Liver (tissue), 9 donors: ENCODE data around the gene PCYOX1L. TPM values are rescaled to one million over a fixed set of nuclear protein-coding genes. Genes with fewer than 3 reads are reported as not detected.
A peak's percentile ranks its signal among the peaks of the same experiment; 100 is the strongest.

ENCODE experiments used
- DNase-seq: peaks from one replicate; pipeline ENCODE4 v3.0.0-alpha.2; 2017; ENCODE audit warnings: low spot score
- H3K27ac ChIP-seq, 2 donors: one replicate each; pipeline ENCODE4 v1.7.0; 2013; ENCODE audit warnings: inconsistent platforms in 2 of 2, low read length in 2 of 2, control low read depth in 1 of 2, low read depth in 1 of 2, mild to moderate bottlenecking in 1 of 2
- H3K27me3 ChIP-seq, 4 donors: one replicate each; pipeline versions ENCODE4 v1.6.1 to v1.7.0; 2013; ENCODE audit warnings: low read length in 3 of 4, inconsistent platforms in 1 of 4, mild to moderate bottlenecking in 1 of 4, moderate library complexity in 1 of 4; ENCODE audit not compliant: control insufficient read depth in 4 of 4, insufficient read depth in 4 of 4
- H3K36me3 ChIP-seq, 4 donors: one replicate each; pipeline versions ENCODE4 v1.6.1 to v1.7.0; 2013; ENCODE audit warnings: low read length in 3 of 4, mild to moderate bottlenecking in 3 of 4, low read depth in 1 of 4, moderate library complexity in 1 of 4; ENCODE audit not compliant: control insufficient read depth in 4 of 4, insufficient read depth in 3 of 4
- H3K4me1 ChIP-seq, 4 donors: one replicate each; pipeline versions ENCODE4 v1.6.1 to v1.7.0; 2013; ENCODE audit warnings: low read length in 3 of 4, mild to moderate bottlenecking in 3 of 4, moderate library complexity in 1 of 4; ENCODE audit not compliant: control insufficient read depth in 4 of 4, insufficient read depth in 4 of 4
- H3K4me3 ChIP-seq, 3 donors: one replicate each; pipeline versions ENCODE4 v1.6.1 to v1.7.0; 2013; ENCODE audit warnings: low read length in 3 of 3, control low read depth in 1 of 3, low read depth in 1 of 3, mild to moderate bottlenecking in 1 of 3
- H3K9ac ChIP-seq, 2 donors: one replicate each; pipeline ENCODE4 v1.7.0; 2013; ENCODE audit warnings: low read length in 2 of 2, mild to moderate bottlenecking in 2 of 2, moderate library complexity in 2 of 2, control low read depth in 1 of 2, low read depth in 1 of 2
- H3K9me3 ChIP-seq, 4 donors: one replicate each; pipeline versions ENCODE4 v1.6.1 to v1.7.0; 2013; ENCODE audit warnings: low read length in 3 of 4; ENCODE audit not compliant: control insufficient read depth in 4 of 4
- EGR1 ChIP-seq, 2 donors: IDR thresholded peaks; 2 replicates each; pipeline ENCODE4 v1.6.1; 2016 to 2018; ENCODE audit warnings: antibody characterized with exemption in 2 of 2, low read depth in 2 of 2
- FOXA1 ChIP-seq: IDR thresholded peaks from 2 replicates; pipeline ENCODE4 v1.6.1; 2016; ENCODE audit warnings: antibody characterized with exemption
- FOXA2 ChIP-seq: IDR thresholded peaks from 2 replicates; pipeline ENCODE4 v1.6.1; 2016; ENCODE audit warnings: antibody characterized with exemption
- GABPA ChIP-seq, 2 donors: IDR thresholded peaks in 1 of 2; conservative IDR thresholded peaks in 1 of 2; 2 replicates each; pipeline ENCODE4 v1.6.1; 2016; ENCODE audit warnings: antibody characterized with exemption in 2 of 2, mild to moderate bottlenecking in 1 of 2, moderate library complexity in 1 of 2
- HNF4A ChIP-seq, 2 donors: conservative IDR thresholded peaks; 2 replicates each; pipeline ENCODE4 v1.6.1; 2016; ENCODE audit warnings: antibody characterized with exemption in 2 of 2, mild to moderate bottlenecking in 2 of 2
- HNF4G ChIP-seq: IDR thresholded peaks from 2 replicates; pipeline ENCODE4 v1.6.1; 2016; ENCODE audit warnings: antibody characterized with exemption
- JUND ChIP-seq, 2 donors: IDR thresholded peaks; 2 replicates each; pipeline ENCODE4 v1.6.1; 2016; ENCODE audit warnings: antibody characterized with exemption in 2 of 2
- NR2F2 ChIP-seq: IDR thresholded peaks from 2 replicates; pipeline ENCODE4 v1.6.1; 2016; ENCODE audit warnings: antibody characterized with exemption
- RAD21 ChIP-seq, 2 donors: IDR thresholded peaks; 2 replicates each; pipeline ENCODE4 v1.6.1; 2016; ENCODE audit warnings: antibody characterized with exemption in 2 of 2, mild to moderate bottlenecking in 2 of 2
- RXRA ChIP-seq, 2 donors: IDR thresholded peaks; 2 replicates each; pipeline ENCODE4 v1.6.1; 2017 to 2018; ENCODE audit warnings: antibody characterized with exemption in 2 of 2, mild to moderate bottlenecking in 1 of 2
- SP1 ChIP-seq: IDR thresholded peaks from 2 replicates; pipeline ENCODE4 v1.6.1; 2018; ENCODE audit warnings: antibody characterized with exemption, mild to moderate bottlenecking
- TAF1 ChIP-seq: conservative IDR thresholded peaks from 2 replicates; pipeline ENCODE4 v1.6.1; 2016; ENCODE audit warnings: antibody characterized with exemption, mild to moderate bottlenecking
- YY1 ChIP-seq: IDR thresholded peaks from 2 replicates; pipeline ENCODE4 v1.6.1; 2016; ENCODE audit warnings: antibody characterized with exemption, mild to moderate bottlenecking
- WGBS: extraction: QIAGEN DNeasy Blood & Tissue Kit; methylation state at CpG from one replicate; pipeline ENCODE4 v1.1.7; 2013; 5-methylcytosine and 5-hydroxymethylcytosine counted together
- polyA plus RNA-seq, 2 donors: library from polyadenylated mRNA; stranded (reverse) in 1 of 2; unstranded in 1 of 2; fragments of 200-250 nt in 1 of 2; fragments of >200 nt in 1 of 2; fragmentation: Nextera tagmentation in 1 of 2; extraction: Ambion mirVana in 1 of 2; gene quantifications; one replicate each; pipeline versions ENCODE4 v1.2.1 to v1.2.3, GENCODE V29; 2013 to 2015
- total RNA-seq, 2 donors: library from RNA; depleted of rRNA; stranded (reverse); fragments of >200 nt; gene quantifications; one replicate each; pipeline ENCODE4 v1.2.3, GENCODE V29; 2014
- TF ChIP-seq, protein P1 (sequence below): fragments of 150-350 bp; IDR thresholded peaks from 2 replicates; pipeline ENCODE4 v1.5.1; 2017; ENCODE audit warnings: improper control_type of control experiment, low read depth, low read length; ENCODE audit not compliant: missing input control
- TF ChIP-seq, protein P2 (sequence below): IDR thresholded peaks from 2 replicates; pipeline ENCODE4 v1.6.1; 2016; ENCODE audit warnings: antibody characterized with exemption
- TF ChIP-seq, protein P3 (sequence below): IDR thresholded peaks from 2 replicates; pipeline ENCODE4 v1.6.1; 2016; ENCODE audit warnings: antibody characterized with exemption
- TF ChIP-seq, protein P4 (sequence below): IDR thresholded peaks from 2 replicates; pipeline ENCODE4 v1.6.1; 2016; ENCODE audit warnings: antibody characterized with exemption, mild to moderate bottlenecking
- TF ChIP-seq, protein P5 (sequence below): IDR thresholded peaks from 2 replicates; pipeline ENCODE4 v1.6.1; 2016; ENCODE audit warnings: antibody characterized with exemption
- donor health status: healthy.
- donor health status: healthy.
- donor health status: healthy.
- donor health status: healthy.
- donor health status: healthy.

PCYOX1L gene
- total and polyA plus RNA-seq, 4 donors, result 0.47 to 4.4 (median 1.1) TPM

DNA sequence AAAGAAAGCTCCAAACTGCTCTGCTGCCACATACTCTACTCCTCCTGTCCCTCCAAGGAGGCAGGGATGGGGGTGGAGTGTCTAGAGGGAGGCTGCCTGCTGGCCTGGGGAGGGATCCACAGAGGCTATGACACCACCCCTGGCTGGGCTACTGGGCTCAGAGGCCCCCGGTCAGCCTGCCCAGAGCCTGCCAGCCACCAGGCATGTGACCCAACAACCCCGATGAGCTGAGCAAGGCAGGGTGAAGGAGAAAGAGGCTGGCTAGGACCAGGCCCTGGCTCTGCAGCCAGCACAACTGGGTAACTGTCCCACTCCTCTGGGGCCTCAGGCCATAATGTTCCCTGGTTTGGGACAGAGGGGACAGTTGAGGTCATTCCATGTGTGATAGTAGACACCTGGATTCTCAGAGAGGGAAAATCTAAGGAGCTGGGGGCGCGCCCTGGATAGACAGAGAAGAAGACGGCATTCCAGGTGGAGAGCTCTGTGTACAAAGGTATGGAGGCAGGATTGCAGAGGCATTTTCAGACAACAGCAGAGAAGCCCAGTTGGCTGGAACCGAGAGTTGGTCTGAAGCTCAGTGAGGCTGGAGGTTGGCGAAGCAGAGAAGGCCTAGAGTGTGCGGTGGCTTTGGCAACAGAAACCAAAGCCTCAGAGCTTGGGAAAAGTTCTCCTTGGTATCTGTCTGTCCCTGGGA is 55.1 kb downstream of the PCYOX1L start:
- no peak overlapping the region for H3K9ac ChIP-seq
- no peak overlapping the region for H3K4me3 ChIP-seq
- H3K27ac ChIP-seq, result peak overlapping the region in 1 of 2 donors; percentile 3

More for the DNA sequence above, 55.1 kb downstream of the PCYOX1L start:
- Histone ChIP-seq H3K4me1 (peaks cover 0 to 3% (median 0%) of the 10 kb centered on the region in 4 donors), H3K27me3 (peaks cover 0 to 4% (median 0%) of the 10 kb centered on the region in 4 donors), H3K9me3 (no peaks in the 10 kb centered on the region), H3K36me3 (no peaks in the 10 kb centered on the region)
- TF ChIP-seq RAD21 (IDR thresholded peaks at IDR 0.05) (no peak), YY1 (no peak), NR2F2 (no peak), HNF4G (no peak), JUND (IDR thresholded peaks at IDR 0.05) (no peak), FOXA1 (no peak), HNF4A (conservative IDR thresholded peaks at IDR 0.05) (no peak), FOXA2 (no peak), TAF1 (no peak), GABPA (IDR thresholded peaks at IDR 0.05 in 1 of 2, conservative IDR thresholded peaks at IDR 0.05 in 1 of 2) (no peak), RXRA (IDR thresholded peaks at IDR 0.05) (no peak), SP1 (no peak), EGR1 (IDR thresholded peaks at IDR 0.05; ENCODE audit: low read depth in 2 of 2) (no peak)
- TF ChIP-seq, protein P1, sequence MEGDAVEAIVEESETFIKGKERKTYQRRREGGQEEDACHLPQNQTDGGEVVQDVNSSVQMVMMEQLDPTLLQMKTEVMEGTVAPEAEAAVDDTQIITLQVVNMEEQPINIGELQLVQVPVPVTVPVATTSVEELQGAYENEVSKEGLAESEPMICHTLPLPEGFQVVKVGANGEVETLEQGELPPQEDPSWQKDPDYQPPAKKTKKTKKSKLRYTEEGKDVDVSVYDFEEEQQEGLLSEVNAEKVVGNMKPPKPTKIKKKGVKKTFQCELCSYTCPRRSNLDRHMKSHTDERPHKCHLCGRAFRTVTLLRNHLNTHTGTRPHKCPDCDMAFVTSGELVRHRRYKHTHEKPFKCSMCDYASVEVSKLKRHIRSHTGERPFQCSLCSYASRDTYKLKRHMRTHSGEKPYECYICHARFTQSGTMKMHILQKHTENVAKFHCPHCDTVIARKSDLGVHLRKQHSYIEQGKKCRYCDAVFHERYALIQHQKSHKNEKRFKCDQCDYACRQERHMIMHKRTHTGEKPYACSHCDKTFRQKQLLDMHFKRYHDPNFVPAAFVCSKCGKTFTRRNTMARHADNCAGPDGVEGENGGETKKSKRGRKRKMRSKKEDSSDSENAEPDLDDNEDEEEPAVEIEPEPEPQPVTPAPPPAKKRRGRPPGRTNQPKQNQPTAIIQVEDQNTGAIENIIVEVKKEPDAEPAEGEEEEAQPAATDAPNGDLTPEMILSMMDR, result no peak
- TF ChIP-seq, protein P2, sequence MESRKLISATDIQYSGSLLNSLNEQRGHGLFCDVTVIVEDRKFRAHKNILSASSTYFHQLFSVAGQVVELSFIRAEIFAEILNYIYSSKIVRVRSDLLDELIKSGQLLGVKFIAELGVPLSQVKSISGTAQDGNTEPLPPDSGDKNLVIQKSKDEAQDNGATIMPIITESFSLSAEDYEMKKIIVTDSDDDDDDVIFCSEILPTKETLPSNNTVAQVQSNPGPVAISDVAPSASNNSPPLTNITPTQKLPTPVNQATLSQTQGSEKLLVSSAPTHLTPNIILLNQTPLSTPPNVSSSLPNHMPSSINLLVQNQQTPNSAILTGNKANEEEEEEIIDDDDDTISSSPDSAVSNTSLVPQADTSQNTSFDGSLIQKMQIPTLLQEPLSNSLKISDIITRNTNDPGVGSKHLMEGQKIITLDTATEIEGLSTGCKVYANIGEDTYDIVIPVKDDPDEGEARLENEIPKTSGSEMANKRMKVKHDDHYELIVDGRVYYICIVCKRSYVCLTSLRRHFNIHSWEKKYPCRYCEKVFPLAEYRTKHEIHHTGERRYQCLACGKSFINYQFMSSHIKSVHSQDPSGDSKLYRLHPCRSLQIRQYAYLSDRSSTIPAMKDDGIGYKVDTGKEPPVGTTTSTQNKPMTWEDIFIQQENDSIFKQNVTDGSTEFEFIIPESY, result no peak
- TF ChIP-seq, protein P3, sequence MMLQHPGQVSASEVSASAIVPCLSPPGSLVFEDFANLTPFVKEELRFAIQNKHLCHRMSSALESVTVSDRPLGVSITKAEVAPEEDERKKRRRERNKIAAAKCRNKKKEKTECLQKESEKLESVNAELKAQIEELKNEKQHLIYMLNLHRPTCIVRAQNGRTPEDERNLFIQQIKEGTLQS, result no peak
- TF ChIP-seq, protein P4, sequence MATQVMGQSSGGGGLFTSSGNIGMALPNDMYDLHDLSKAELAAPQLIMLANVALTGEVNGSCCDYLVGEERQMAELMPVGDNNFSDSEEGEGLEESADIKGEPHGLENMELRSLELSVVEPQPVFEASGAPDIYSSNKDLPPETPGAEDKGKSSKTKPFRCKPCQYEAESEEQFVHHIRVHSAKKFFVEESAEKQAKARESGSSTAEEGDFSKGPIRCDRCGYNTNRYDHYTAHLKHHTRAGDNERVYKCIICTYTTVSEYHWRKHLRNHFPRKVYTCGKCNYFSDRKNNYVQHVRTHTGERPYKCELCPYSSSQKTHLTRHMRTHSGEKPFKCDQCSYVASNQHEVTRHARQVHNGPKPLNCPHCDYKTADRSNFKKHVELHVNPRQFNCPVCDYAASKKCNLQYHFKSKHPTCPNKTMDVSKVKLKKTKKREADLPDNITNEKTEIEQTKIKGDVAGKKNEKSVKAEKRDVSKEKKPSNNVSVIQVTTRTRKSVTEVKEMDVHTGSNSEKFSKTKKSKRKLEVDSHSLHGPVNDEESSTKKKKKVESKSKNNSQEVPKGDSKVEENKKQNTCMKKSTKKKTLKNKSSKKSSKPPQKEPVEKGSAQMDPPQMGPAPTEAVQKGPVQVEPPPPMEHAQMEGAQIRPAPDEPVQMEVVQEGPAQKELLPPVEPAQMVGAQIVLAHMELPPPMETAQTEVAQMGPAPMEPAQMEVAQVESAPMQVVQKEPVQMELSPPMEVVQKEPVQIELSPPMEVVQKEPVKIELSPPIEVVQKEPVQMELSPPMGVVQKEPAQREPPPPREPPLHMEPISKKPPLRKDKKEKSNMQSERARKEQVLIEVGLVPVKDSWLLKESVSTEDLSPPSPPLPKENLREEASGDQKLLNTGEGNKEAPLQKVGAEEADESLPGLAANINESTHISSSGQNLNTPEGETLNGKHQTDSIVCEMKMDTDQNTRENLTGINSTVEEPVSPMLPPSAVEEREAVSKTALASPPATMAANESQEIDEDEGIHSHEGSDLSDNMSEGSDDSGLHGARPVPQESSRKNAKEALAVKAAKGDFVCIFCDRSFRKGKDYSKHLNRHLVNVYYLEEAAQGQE, result no peak
- TF ChIP-seq, protein P5, sequence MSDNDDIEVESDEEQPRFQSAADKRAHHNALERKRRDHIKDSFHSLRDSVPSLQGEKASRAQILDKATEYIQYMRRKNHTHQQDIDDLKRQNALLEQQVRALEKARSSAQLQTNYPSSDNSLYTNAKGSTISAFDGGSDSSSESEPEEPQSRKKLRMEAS, result no peak
- DNase-seq, result no peak
- 86% methylated on average over 8 of the region's 8 CpGs for WGBS
